ENCODE results near the gene OR12D3.
"Not testable (repeated sequence)": the region's sequence is repeated elsewhere in the genome, so short reads cannot be mapped to it uniquely, and the experiment has no call there.

The OR12D3 gene

DNA sequence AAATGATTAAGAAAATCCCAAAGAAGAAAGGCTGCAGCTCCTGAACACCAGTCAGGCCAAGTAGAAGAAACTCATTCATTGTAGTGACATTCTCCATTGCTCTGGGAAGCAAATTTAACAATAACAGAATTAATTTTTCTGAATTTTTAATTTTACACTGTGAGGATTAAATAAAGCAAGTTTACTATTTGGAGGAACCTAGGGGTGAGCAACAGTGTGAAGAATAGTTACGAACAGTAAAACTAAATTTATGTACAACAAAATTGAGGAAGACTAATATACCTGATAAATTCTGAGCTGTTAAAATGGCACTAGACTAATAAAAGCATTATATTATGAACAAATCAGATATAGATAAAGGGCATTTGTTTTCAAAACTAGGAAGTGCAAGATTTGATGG is at the start of gene OR12D3:
TSS of gene OR12D3 (minus strand) at position 101 of the 400 bp plus-strand sequence. CDS start at position 97, 4 bp downstream.
- no peak for DNase-seq (ENCODE audit: low read depth, low spot score)

DNA sequence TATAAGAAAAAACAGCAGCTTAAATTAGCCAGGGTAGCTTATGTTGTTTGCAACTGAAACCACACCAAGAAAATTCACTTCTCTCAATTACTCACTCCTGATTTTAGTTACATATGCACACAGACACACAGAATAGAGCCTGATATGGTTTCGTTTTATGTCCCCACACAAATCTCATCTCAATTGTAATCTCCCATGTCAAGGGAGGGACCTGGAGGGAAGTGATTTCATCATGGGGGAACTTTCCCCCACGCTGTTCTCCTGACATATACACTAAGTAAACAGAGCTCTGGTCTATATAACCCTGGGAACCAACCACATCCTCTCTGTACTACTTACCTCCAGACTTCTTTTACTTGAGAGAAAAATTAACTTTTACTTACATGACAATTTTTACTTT is 49.5 kb upstream of the OR12D3 start:
- DNase-seq (ENCODE audit: low read depth, low spot score) = no peak

DNA sequence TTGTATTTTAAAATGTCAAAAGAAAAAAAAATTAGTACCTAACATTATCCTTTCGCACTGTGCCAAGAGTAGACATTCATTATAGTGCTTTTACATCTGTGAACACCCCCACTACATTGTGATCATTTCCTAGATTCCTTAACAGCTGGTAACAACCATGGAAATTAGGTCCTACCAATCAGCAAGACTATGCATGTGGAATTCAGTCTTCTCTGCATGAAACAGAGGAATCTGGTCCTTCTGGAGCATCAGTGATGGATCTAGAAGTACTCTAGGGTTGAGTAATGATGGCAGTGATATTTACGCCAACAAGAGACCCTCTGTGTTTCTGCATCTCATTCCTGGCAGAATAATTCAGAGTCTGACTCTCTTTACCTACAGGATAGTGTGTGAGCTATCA is 49.1 kb upstream of the OR12D3 start:
- no peak for DNase-seq (ENCODE audit: low read depth, low spot score)

DNA sequence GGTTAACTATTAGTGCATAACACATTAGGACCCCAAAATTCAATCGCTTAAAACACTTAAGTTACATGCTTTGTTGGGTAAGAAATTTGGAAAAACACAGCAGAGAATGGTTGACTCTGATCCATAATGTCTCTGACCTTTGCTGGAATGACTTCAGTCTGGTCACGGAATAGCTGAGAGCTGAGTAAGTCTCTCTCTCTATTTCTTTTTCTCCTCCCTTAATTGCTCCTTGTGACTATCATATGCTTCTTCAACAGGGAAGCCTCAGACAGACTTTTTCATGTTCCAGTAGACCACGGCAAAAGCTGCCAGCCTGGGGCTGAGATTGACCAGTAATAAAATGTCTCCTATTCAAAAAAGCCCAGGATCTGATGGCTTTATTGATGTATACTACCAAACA is 44.4 kb upstream of the OR12D3 start:
- no peak for DNase-seq (ENCODE audit: low read depth, low spot score)

GRCh38 chr6:29414588-29414987 is 39.5 kb upstream of the OR12D3 start, which contains the start of gene OR12D1:
Gene OR12D1 (plus strand): TSS chr6:29414928.
- DNase-seq (ENCODE audit: low read depth, low spot score) = no peak

- DNase-seq (ENCODE audit: low read depth, low spot score) = no peak
Observed at GRCh38 chr6:29403801-29404200, 28.7 kb upstream of the OR12D3 start.

DNA sequence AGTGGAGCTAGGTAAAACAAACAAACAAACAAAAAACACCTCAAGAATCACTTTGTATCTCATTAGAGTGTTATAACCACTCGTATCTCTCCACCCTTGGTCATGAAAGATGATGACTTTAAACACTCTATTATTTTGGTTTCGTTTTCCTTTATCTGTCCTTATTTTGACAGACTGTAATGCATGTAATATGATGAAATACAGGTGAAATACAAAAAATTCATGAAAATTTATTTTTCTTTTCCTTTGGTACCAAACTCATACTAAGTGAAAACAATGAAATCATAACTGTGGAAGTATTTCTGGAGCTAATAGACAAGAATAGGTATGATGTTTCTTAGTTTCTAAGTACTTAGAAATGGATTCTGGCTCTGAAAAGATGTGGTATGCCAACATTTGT is 24.4 kb upstream of the OR12D3 start:
- DNase-seq (ENCODE audit: low read depth, low spot score) = no peak

DNA sequence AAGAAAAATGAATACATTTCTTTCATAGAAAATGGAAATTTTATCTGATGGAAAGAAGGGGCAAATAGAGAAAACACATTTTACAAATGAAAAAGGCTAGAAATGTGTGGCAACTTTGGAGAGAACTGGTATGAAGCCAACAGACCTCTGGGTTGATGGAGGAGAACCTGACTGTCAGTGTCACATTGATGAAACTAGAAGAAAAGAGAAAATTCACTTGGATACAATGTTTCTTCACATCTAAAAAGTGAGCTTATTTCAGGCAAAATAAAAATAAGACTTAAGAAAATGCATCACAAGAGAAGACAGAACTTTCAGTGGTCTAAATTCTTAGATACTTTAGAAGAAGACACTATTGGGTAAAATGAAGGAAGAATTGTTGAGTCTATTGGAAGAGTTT is 20.2 kb upstream of the OR12D3 start, which contains the start of gene OR12D2:
TSS of gene OR12D2 (plus strand) at position 301 of the 400 bp plus-strand sequence. CDS start 1,069 bp downstream, outside the sequence.
- DNase-seq (ENCODE audit: low read depth, low spot score) = no peak

GRCh38 chr6:29388533-29388932 is 13.4 kb upstream of the OR12D3 start:
- DNase-seq (ENCODE audit: low read depth, low spot score) = no peak

DNA sequence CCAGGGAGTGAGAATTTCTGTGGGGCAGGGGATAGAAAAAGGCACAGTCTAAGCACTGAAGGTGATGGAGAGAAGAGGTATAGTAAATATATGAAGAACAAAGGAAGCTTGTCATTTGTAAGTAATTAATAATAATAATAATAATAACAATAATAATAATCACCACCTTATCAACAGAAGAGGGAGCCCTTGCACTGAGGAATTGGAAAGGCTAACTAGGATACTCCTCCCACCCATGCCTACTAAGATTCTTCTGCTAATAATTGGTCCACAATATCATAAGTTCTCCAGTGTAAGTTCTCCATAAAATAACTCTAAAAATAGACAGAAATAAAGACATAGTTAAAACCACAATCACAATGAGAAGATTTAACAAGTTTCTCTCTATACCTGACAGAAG is 912 bp upstream of the OR12D3 start:
- no peak for DNase-seq (ENCODE audit: low read depth, low spot score)

- no peak for DNase-seq (ENCODE audit: low read depth, low spot score)
Observed at GRCh38 chr6:29368765-29369164, 6.3 kb downstream of the OR12D3 start, which contains the start of gene OR5V1. Gene OR5V1 (minus strand): TSS chr6:29368865. CDS start chr6:29356195, 12,670 bp downstream.

GRCh38 chr6:29355603-29356002 is 19.5 kb downstream of the OR12D3 start:
- no peak for DNase-seq (ENCODE audit: low read depth, low spot score)

GRCh38 chr6:29354980-29355379 is 20.1 kb downstream of the OR12D3 start:
- no peak for DNase-seq (ENCODE audit: low read depth, low spot score)

DNA sequence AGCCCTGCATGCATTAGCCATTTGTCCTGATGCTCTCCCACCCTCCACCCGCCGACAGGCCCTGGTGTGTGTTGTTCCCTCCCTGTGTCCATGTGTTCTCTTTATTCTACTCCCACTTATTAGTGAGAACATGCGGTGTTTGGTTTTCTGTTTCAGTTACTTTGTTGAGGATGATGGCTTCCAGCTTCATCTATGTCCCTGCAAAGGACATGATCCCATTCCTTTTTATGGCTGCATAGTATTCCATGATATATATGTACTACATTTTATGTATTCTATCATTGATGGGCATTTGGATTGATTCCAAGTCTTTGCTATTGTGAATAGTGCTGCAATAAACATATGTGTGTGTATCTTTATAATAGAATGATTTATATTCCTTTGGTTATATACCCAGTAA is 25.7 kb downstream of the OR12D3 start:
- DNase-seq (ENCODE audit: low read depth, low spot score) = not testable (repeated sequence)

GRCh38 chr6:29345380-29345779 is 29.7 kb downstream of the OR12D3 start:
- no peak for DNase-seq (ENCODE audit: low read depth, low spot score)

DNA sequence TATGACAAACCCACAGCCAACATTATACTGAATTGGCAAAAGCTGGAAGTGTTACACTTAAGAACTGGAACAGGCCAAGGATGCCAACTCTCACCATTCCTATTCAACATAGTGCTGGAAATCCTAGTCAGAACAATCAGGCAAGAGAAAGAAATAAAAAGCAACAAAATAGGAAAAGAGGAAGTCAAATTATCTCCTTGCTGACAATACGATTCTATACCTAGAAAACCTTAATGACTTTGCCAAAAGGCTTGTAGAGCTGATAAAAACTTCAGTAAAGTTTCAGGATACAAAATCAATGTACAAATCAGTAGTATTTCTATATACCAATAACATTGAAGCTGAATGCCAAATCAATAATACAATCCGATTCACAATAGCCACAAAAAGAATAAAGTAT is 38.8 kb downstream of the OR12D3 start:
- no peak for DNase-seq (ENCODE audit: low read depth, low spot score)

DNA sequence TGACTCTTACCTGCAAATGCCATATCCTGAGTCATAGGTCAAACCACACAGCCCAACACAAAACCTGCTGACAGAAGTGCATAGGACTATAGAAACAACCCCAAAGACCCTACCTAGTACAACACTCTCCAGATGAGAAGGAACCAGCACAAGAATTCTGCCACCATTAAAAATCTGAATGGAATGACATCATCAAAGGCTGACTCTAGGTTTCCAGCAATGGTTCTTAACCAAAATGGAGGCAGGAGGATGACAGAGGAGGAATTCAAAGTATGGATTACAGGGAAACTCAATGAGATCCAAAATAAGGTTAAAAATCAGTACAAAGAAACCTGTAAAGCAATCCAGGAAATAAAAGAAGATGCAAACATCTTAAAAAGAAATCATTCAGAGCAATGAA is 42.4 kb downstream of the OR12D3 start:
- no peak for DNase-seq (ENCODE audit: low read depth, low spot score)

GRCh38 chr6:29325777-29326176 is 49.3 kb downstream of the OR12D3 start:
- no peak for DNase-seq (ENCODE audit: low read depth, low spot score)
